K562 (cell line): ENCODE measurements around the gene KDELR3. TPM values are rescaled to one million over a fixed set of nuclear protein-coding genes. Genes with fewer than 3 reads are reported as not detected.

Source experiments
- ATAC-seq: fragments of 200-7000 bp; cut with Tn5 transposase; 3 replicates; pipeline ENCODE4 v1.9.1; 2020; ENCODE audit warnings: moderate library complexity
- BruUV-seq: library from RNA; stranded (reverse); fragments of 400-500 nt; replicated peaks from 2 replicates; lab custom pipeline; 2021; lab: Mats Ljungman, UMichigan
- CTCF ChIA-PET: fragments of 300-600 bp; formaldehyde crosslinking; extraction: SDS; loops from one replicate; lab custom pipeline; 2021; ENCODE audit warnings: low intra/inter-chr PET ratio; lab: Yijun Ruan, JAX
- POLR2A ChIA-PET: fragments of 300-600, 350-650 bp; sonication (Branson Sonifier 250); formaldehyde crosslinking; extraction: SDS; loops from one replicate; lab custom pipeline; 2021; ENCODE audit warnings: antibody characterized with exemption, inconsistent platforms; lab: Yijun Ruan, JAX
- DNase-seq, 4 experiments: peaks; one replicate each; pipeline versions ENCODE4 v3.0.0 to v3.0.0-alpha.2; 2011 to 2018; ENCODE audit warnings: low spot score in 3 of 4, mixed read lengths in 3 of 4; ENCODE audit errors: extremely low read depth in 1 of 4
- FAIRE-seq: peaks from 2 replicates; lab custom pipeline; 2011; peaks lifted over from hg19 to GRCh38; lab: Jason Lieb, UNC
- H2AFZ ChIP-seq: 2 replicates; pipeline ENCODE4 v1.6.0; 2011; ENCODE audit warnings: low read depth, low read length, control low read depth, inconsistent platforms
- H3K27ac ChIP-seq: fragments of 200-600 bp; 3 replicates; pipeline ENCODE4 v1.8.0; 2011; ENCODE audit warnings: low read depth, mild to moderate bottlenecking, control low read depth, inconsistent platforms, low read length, moderate library complexity, mixed read lengths; ENCODE audit errors: extremely low read depth
- H3K27me3 ChIP-seq, 2 experiments: fragments of 300-600 bp in 1 of 2; 2 replicates in 1 of 2; 3 replicates in 1 of 2; pipeline versions ENCODE4 v1.6.0 to v1.8.0; 2011; ENCODE audit warnings: inconsistent platforms in 2 of 2, low read length in 2 of 2, mild to moderate bottlenecking in 1 of 2, mixed read lengths in 1 of 2, moderate library complexity in 1 of 2; ENCODE audit not compliant: control insufficient read depth in 2 of 2, insufficient read depth in 2 of 2
- H3K36me3 ChIP-seq: fragments of 300-600 bp; 3 replicates; pipeline ENCODE4 v1.8.0; 2011; ENCODE audit warnings: mild to moderate bottlenecking, low read length, inconsistent platforms; ENCODE audit not compliant: control insufficient read depth, insufficient read depth
- H3K4me1 ChIP-seq, 2 experiments: fragments of 200-600 bp in 1 of 2; replicated peaks in 1 of 2; 2 replicates in 1 of 2; 3 replicates in 1 of 2; pipeline versions ENCODE4 v1.5.1 to v1.8.0; 2011; ENCODE audit warnings: inconsistent platforms in 2 of 2, low read length in 2 of 2, mild to moderate bottlenecking in 1 of 2, mixed read lengths in 1 of 2, moderate library complexity in 1 of 2; ENCODE audit not compliant: control insufficient read depth in 2 of 2, insufficient read depth in 2 of 2
- H3K4me2 ChIP-seq: 2 replicates; pipeline ENCODE4 v1.6.1; 2011; ENCODE audit warnings: low read length, control low read depth, inconsistent platforms, mixed read lengths; ENCODE audit not compliant: insufficient read depth
- H3K4me3 ChIP-seq: fragments of 200-600 bp; sonication (generic), shearing (Covaris generic); 2 replicates; pipeline ENCODE4 v1.5.1; 2016; ENCODE audit warnings: control low read depth, inconsistent platforms
- H3K79me2 ChIP-seq: fragments of 200-600 bp; 3 replicates; pipeline ENCODE4 v1.8.0; 2011; ENCODE audit warnings: low read length, inconsistent platforms; ENCODE audit not compliant: control insufficient read depth, insufficient read depth
- H3K9ac ChIP-seq, 2 experiments: 2 replicates each; pipeline versions ENCODE4 v1.6.0 to v1.6.1; 2011; ENCODE audit warnings: low read depth in 2 of 2, low read length in 2 of 2, control low read depth in 1 of 2, inconsistent platforms in 1 of 2, mild to moderate bottlenecking in 1 of 2, mixed read lengths in 1 of 2; ENCODE audit not compliant: insufficient read depth in 1 of 2
- H3K9me1 ChIP-seq: one replicate; pipeline ENCODE4 v1.6.0; 2011; ENCODE audit warnings: inconsistent platforms, mild to moderate bottlenecking, low read length, moderate library complexity; ENCODE audit not compliant: control insufficient read depth, insufficient read depth
- H3K9me3 ChIP-seq: replicated peaks from 2 replicates; pipeline ENCODE4 v1.5.1; 2011; ENCODE audit warnings: low read depth, low read length, inconsistent platforms; ENCODE audit not compliant: control insufficient read depth, insufficient read depth
- H4K20me1 ChIP-seq: replicated peaks from 2 replicates; pipeline ENCODE4 v1.6.1; 2011; ENCODE audit warnings: low read length, inconsistent platforms, mixed read lengths; ENCODE audit not compliant: control insufficient read depth, insufficient read depth
- BCOR ChIP-seq: fragments of 450-650 bp; IDR thresholded peaks from 2 replicates; pipeline ENCODE4 v1.6.1; 2016
- BDP1 ChIP-seq: IDR thresholded peaks from 3 replicates; pipeline ENCODE4 v1.6.1; 2011; ENCODE audit not compliant: insufficient read length, insufficient read depth
- C11orf30 ChIP-seq: fragments of 450-650 bp; IDR thresholded peaks from 2 replicates; pipeline ENCODE4 v1.6.1; 2016; ENCODE audit warnings: low read depth, mild to moderate bottlenecking
- DPF2 ChIP-seq: fragments of 450-650 bp; IDR thresholded peaks from 2 replicates; pipeline ENCODE4 v1.6.1; 2016
- ELF1 ChIP-seq: fragments of 200-800 bp; sonication (Bioruptor generic); IDR thresholded peaks from 2 replicates; pipeline ENCODE4 v1.6.1; 2016; ENCODE audit warnings: missing genetic modification characterization, missing compliant biosample characterization
- HINFP ChIP-seq: fragments of 450-650 bp; conservative IDR thresholded peaks from 2 replicates; pipeline ENCODE4 v1.6.1; 2016; ENCODE audit warnings: missing genetic modification characterization, low read depth, mild to moderate bottlenecking, control low read depth, missing compliant biosample characterization
- HMBOX1 ChIP-seq: sonication (generic); IDR thresholded peaks from 2 replicates; pipeline ENCODE4 v1.6.1; 2016
- L3MBTL2 ChIP-seq: fragments of 450-650 bp; IDR thresholded peaks from 2 replicates; pipeline ENCODE4 v1.6.1; 2016; ENCODE audit warnings: mild to moderate bottlenecking, moderate library complexity
- MAFG ChIP-seq: fragments of 450-650 bp; conservative IDR thresholded peaks from 2 replicates; pipeline ENCODE4 v1.6.1; 2016; ENCODE audit warnings: missing genetic modification characterization, missing compliant biosample characterization
- PURB ChIP-seq: sonication (generic); formaldehyde crosslinking; IDR thresholded peaks from 2 replicates; pipeline ENCODE4 v1.9.0; 2021; ENCODE audit warnings: low read depth, mild to moderate bottlenecking, missing genetic modification reagents
- RFX5 ChIP-seq: IDR thresholded peaks from 2 replicates; pipeline ENCODE4 v1.6.1; 2011; ENCODE audit warnings: low read depth, mild to moderate bottlenecking, improper control_type of control experiment, low read length
- SIX5 ChIP-seq, 2 experiments: IDR thresholded peaks; 2 replicates each; pipeline ENCODE4 v1.6.1; 2011; ENCODE audit warnings: low read length in 2 of 2, borderline replicate concordance in 1 of 2, low read depth in 1 of 2, mild to moderate bottlenecking in 1 of 2, moderate library complexity in 1 of 2; ENCODE audit not compliant: insufficient read depth in 1 of 2
- ZNF23 ChIP-seq: fragments of 250-450 bp; sonication (Bioruptor Pico); IDR thresholded peaks from 2 replicates; pipeline ENCODE4 v1.4.0; 2020; ENCODE audit warnings: mild to moderate bottlenecking
- ZNF512 ChIP-seq: IDR thresholded peaks from 2 replicates; pipeline ENCODE4 v1.6.1; 2016; ENCODE audit warnings: missing genetic modification characterization, missing compliant biosample characterization
- ZNF586 ChIP-seq: fragments of 450-650 bp; formaldehyde crosslinking; conservative IDR thresholded peaks from 2 replicates; pipeline ENCODE4 v1.4.0; 2020; ENCODE audit warnings: mild to moderate bottlenecking, moderate library complexity
- WGBS: fragments of 100-300 bp; shearing (Covaris generic); methylation state at CpG from one replicate; pipeline ENCODE4 v1.1.6; 2016; ENCODE audit warnings: low coverage, mixed read lengths; ENCODE audit not compliant: insufficient coverage; ENCODE audit errors: missing lambda C conversion rate; 5-methylcytosine and 5-hydroxymethylcytosine counted together
- in situ Hi-C: fragments of 300-500 bp; cut with MboI; formaldehyde crosslinking; loops from 4 replicates; pipeline ENCODE4 v1.15.0; 2018; ENCODE audit warnings: inconsistent platforms, mixed read lengths
- intact Hi-C: fragments of 100-400 bp; cut with micrococcal nuclease; formaldehyde crosslinking; loops from 2 replicates; pipeline ENCODE4 v1.14.2; 2022
- polyA plus RNA-seq, 8 experiments: library from polyadenylated mRNA; depleted of rRNA in 4 of 8; stranded (reverse) in 5 of 8; unstranded in 3 of 8; fragments of >200 nt; fragmentation: Nextera tagmentation in 2 of 8; fragmentation: Illumina TruSeq in 1 of 8; extraction: Ambion mirVana in 2 of 8; extraction: Trizol in 1 of 8; gene quantifications; 2 replicates each; pipeline versions ENCODE4 v1.2.1 to v1.2.3, GENCODE V29; 2011 to 2014; ENCODE audit warnings: inconsistent platforms in 1 of 8, missing spikeins in 1 of 8
- total RNA-seq, 7 experiments: library from RNA; depleted of rRNA in 6 of 7; stranded (reverse); fragments of >200 nt in 6 of 7; fragmentation: Illumina TruSeq in 2 of 7; extraction: Trizol in 2 of 7; gene quantifications; 2 replicates each; pipeline versions ENCODE4 v1.2.1 to v1.2.3, GENCODE V29; 2011 to 2021; ENCODE audit warnings: low replicate concordance in 1 of 7

The KDELR3 gene
- total and polyA plus RNA-seq, 9 of the 15 experiments (the other 6 are each of a cell fraction or from before 2014, with no cell fraction given) = 7.1 to 44.8 (median 9.6) TPM

GRCh38 chr22:38523479-38523878 lies 55.6 kb downstream of the KDELR3 start:
- BruUV-seq = no TSS peak
- in situ Hi-C loops = no loop called here
- H3K79me2 ChIP-seq = no peaks in the 10 kb centered on the region
- H4K20me1 ChIP-seq = no peaks in the 10 kb centered on the region
- no peak overlapping the region for H3K9ac ChIP-seq
- H3K4me1 ChIP-seq = no peaks in the 10 kb centered on the region; a peak in 2 of 5 replicates
- FAIRE-seq (no peak), ATAC-seq (no peak), DNase-seq (no peak)
- H2AFZ ChIP-seq = no peak overlapping the region
- 74% methylated on average over 5 of the region's 5 CpGs for WGBS
- intact Hi-C loops = no loop called here
- H3K36me3 ChIP-seq = no peaks in the 10 kb centered on the region
- POLR2A ChIA-PET = interaction anchor here (0.7 to 2.5 kb wide), 3 partner anchors 9 to 43 kb away, joined by 3 to 11 read pairs (median 6); no protein-coding TSS in a partner anchor
- H3K27ac ChIP-seq = no peak overlapping the region
- TF ChIP-seq L3MBTL2 = no peak
- no peak for TF ChIP-seq DPF2
- TF ChIP-seq ELF1 (tag) = no peak
- TF ChIP-seq ZNF586 (CRISPR knock-in tag) = no peak
- TF ChIP-seq HMBOX1 = no peak
- TF ChIP-seq BDP1 = no peak
- no peak for TF ChIP-seq RFX5
- TF ChIP-seq C11orf30 = no peak
- TF ChIP-seq MAFG (tag) = no peak
- no peak for TF ChIP-seq BCOR
- no peak for TF ChIP-seq PURB
- TF ChIP-seq HINFP (tag) = no peak
- no peak for TF ChIP-seq ZNF23 (CRISPR knock-in tag)
- TF ChIP-seq ZNF512 (tag) = no peak
- TF ChIP-seq SIX5 (IDR thresholded peaks at IDR 0.05; ENCODE audit: borderline replicate concordance in 1 of 2, insufficient read depth in 1 of 2, low read depth in 1 of 2, low read length in 2 of 2) = no peak
- TF ChIP-seq, all 486 proteins: peak for 0
- H3K27me3 ChIP-seq = no peaks in the 10 kb centered on the region
- no peaks in the 10 kb centered on the region for H3K9me1 ChIP-seq
- no peak overlapping the region for H3K4me3 ChIP-seq
- no peaks in the 10 kb centered on the region for H3K9me3 ChIP-seq
- CTCF ChIA-PET = no interaction called here
- no peak overlapping the region for H3K4me2 ChIP-seq
